ENCODE measurements around the gene ST3GAL5.

DNA sequence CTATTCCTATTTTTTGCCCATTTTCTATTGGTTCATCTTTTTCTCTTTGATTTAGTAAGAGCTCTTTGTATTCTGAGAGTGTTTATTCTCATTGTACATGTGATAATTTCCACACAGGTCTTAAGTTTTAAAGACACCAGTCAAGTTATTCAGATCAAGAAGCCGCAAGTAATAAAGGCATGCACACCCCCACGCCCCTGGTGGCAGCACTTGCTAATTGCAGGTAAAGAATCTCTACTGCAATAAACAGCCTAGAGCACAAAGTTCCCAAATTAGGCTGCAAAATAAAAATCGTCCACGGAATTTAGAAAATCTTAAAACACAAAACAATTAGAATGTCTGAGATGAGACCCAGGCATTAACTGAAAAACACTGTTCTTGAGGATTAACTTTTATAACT, 45.2 kb downstream of the ST3GAL5 start:
- TF ChIP-seq POLR2AphosphoS5 (IDR thresholded peaks at IDR 0.05) (no peak), POLR2A (IDR thresholded peaks at IDR 0.05) (no peak)
- TF ChIP-seq, protein P1, sequence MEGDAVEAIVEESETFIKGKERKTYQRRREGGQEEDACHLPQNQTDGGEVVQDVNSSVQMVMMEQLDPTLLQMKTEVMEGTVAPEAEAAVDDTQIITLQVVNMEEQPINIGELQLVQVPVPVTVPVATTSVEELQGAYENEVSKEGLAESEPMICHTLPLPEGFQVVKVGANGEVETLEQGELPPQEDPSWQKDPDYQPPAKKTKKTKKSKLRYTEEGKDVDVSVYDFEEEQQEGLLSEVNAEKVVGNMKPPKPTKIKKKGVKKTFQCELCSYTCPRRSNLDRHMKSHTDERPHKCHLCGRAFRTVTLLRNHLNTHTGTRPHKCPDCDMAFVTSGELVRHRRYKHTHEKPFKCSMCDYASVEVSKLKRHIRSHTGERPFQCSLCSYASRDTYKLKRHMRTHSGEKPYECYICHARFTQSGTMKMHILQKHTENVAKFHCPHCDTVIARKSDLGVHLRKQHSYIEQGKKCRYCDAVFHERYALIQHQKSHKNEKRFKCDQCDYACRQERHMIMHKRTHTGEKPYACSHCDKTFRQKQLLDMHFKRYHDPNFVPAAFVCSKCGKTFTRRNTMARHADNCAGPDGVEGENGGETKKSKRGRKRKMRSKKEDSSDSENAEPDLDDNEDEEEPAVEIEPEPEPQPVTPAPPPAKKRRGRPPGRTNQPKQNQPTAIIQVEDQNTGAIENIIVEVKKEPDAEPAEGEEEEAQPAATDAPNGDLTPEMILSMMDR (IDR thresholded peaks at IDR 0.05) = no peak
